Mucosa of gallbladder (tissue), 1 donor: ENCODE results near the gene STARD13. TPM values are rescaled to one million over a fixed set of nuclear protein-coding genes. Genes with fewer than 3 reads are reported as not detected.

Source experiments
- DNase-seq: peaks from one replicate; pipeline ENCODE4 v3.0.0-alpha.2; 2020; ENCODE audit warnings: low spot score
- total RNA-seq: library from RNA; stranded (reverse); gene quantifications from one replicate; pipeline ENCODE4 v1.2.1, GENCODE V29; 2021
- donor health status: DM: no; HTN: no; CAD: no.

The STARD13 gene
- total RNA-seq = 36.1 TPM

DNA sequence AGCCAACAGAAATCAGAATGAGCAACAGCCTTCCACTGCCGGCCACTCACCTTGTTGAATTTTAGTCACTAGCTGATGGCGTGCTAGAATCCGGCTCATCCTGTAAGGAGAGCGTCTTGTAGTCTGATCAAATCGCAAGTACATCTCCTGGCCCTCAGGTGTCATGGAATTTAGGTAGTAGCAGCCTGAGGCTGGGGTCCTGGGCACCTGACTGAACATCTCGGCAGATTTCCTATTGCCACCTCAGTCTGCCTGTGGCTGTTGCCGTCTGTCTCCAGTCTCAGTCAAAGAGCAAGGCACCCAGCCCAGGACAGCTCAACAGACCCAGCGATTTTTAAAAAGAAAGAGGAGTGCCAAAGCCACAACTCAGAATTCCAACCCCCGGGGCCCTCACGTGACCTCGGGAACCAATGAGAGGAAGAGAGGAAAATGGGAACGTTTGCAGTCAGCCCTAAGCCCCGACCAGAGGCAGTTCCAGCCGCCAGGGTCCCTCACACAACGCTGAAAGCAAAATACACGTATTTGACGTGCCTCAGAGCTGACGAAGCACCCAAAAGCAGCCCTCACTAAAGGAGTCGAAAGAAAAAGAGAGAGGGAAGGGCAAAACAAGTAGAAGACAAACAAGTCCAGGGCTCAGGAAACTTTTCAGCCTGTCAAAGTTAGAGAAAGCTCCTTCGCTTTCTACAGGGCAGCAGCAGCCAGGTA lies at the start of gene STARD13:
Gene STARD13 (minus strand): TSS at position 336 of the 705 bp plus-strand sequence. CDS start 117 bp downstream, at position 219.
- peak; percentile 95 for DNase-seq

DNA sequence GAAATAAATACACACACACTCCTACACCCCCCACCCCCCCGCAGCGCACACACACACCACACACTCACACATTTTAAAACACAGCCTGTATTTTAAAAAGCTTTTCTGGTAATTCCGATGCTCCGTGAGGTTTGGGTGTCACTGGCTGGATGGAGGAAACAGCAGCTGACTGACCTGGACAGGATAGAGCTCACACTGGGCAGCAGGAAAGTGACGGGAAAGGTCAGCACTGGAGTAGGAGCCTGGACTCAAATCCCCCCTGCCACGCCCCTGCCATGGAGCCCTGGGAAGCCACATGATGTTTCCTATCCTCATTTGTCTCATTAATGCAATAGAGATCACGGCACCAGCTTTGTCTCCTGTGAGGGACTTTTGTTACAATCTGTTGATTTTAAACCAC lies 49.3 kb upstream of the STARD13 start:
- no peak for DNase-seq

DNA sequence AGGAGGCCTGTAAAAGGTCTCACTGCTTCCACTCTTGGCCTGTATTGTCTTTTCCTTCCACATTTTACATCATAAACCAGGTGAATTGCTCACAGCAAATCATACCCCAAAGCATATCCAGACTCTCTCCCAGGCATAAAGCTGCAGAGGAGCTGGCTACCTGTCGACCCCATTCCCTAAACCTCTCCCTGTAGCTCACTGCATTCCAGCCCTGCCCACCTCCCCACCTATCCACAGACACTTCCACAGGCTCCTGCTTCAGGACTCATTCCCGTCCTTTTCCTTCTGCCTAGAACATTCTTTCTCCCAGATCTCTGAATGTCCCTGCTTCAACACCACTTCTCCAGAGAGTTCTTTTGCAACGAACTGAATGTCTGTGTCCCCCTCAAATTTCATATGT lies 46.4 kb upstream of the STARD13 start:
- DNase-seq = no peak

DNA sequence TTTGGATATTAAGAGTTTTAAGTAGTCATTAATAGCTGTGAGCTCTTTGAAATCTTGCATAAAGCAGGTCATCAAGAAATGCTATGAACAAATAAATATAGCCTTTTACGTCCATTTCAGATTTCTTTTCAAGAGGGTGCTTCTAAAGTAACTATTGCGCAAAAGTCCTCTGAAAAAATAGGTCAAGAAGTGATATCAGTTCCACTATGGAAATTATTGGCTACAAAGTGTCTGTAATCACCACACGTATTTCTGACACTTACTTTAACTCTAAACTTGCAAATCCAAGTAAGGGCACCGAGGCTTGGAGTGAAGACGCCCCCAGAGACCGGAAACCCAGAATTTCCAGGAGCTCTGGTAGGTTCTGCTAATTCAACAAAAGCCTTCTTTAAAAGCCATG lies 44.9 kb upstream of the STARD13 start:
- no peak for DNase-seq

DNA sequence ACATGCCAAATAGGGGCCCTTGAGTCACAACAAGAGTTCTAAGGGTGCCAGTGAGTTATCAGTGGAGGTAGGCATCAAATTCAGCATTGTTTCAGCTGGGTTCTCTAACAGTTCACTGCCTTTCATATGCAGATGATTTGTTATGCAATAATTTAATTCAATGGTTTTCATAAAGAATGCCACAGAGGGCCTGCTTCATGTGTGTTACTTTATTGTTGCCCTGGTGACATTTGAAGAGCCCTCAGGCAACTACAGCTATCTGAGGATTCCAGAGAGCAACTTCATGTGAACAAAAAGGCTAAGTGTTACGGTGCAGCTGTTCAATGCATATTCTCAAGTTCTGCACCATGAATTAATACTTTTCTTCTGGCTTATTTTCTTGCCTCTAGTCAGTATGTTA lies 43.1 kb upstream of the STARD13 start:
- DNase-seq = no peak

- DNase-seq = no peak
Measured at GRCh38 chr13:33326723-33327122, 41.2 kb upstream of the STARD13 start.

GRCh38 chr13:33326246-33326645 lies 40.7 kb upstream of the STARD13 start:
- DNase-seq = no peak

GRCh38 chr13:33323801-33324510 lies 38.4 kb upstream of the STARD13 start:
- DNase-seq = no peak

- DNase-seq = no peak
Measured at GRCh38 chr13:33322965-33323668, 37.6 kb upstream of the STARD13 start.

GRCh38 chr13:33322543-33322809 lies 36.9 kb upstream of the STARD13 start:
- DNase-seq = peak; percentile 64

DNA sequence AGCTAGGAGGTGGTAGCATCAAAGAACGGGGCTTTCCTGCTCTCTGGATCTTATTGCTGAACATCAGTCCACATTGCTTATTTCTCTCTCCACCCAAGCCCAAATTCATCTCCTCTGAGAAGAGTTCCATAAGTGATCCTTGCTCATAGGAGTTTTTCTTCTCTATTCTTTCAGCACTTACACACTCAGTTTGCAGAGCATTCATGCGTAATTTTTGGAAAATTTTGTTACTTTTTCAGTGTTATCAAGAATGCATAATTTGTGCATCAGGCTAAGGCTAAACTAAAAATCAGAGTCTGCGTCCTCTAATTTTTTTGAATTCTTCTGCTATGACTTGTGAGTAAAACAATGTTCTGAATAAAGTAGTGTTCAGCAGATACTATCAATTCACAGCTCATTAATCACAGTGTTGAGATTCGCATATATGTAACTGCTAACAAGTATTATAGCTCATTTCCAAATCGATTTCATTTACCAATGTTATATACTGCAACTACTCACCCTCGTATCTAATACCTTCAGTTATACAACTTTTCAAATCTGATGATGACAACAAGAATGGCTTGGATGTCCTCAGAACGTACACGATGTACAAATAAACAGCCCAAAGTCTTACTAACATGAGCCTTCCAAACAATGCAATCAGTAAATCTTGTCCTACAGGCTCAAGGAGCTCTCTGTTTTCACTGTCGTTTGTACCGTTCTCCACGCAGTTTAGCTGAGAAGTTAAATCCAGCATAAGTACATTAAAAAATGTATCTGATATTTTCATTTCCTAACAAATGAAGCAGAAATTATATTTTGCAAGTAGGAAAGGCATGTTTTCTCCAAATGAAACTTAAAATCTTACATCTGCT lies 36.4 kb upstream of the STARD13 start:
- DNase-seq = no peak

DNA sequence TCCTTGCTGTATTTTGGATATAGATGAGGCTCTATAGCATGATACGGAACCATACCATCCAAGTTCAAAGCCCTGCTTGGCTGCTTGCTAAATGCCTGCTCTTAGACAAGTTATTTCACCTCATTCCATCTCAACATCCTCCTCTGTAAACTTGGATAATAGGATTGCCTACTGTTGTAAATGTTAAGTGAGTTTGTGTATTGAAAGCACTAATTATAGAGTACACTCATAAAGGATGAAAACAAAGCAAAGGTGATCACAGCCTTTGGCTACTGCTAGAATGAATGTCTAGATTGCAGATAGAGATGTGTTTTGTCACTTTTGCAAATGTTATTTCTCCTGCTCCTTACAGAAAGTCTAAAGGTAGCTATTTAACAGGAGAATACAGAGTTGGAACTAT lies 34.3 kb upstream of the STARD13 start:
- no peak for DNase-seq

DNA sequence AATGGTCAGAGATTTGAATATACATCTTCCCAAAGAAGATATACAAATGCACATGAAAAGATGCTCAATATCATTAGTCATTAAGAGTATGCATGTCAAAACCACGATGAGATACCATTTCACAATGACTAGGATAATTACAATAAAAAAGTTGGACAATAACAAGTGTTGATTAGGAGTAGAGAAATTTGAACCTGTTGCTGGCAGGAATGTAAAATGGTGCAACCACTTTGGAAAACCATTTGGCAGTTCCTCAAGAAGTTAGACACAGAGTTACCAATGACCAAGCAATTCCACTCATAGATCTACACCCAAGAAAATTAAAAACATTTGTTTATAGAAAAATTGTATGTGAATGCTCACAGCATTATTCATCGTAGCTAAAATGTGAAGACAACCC lies 33.2 kb upstream of the STARD13 start:
- no peak for DNase-seq

- DNase-seq = no peak
Measured at GRCh38 chr13:33318037-33318436, 32.5 kb upstream of the STARD13 start.

DNA sequence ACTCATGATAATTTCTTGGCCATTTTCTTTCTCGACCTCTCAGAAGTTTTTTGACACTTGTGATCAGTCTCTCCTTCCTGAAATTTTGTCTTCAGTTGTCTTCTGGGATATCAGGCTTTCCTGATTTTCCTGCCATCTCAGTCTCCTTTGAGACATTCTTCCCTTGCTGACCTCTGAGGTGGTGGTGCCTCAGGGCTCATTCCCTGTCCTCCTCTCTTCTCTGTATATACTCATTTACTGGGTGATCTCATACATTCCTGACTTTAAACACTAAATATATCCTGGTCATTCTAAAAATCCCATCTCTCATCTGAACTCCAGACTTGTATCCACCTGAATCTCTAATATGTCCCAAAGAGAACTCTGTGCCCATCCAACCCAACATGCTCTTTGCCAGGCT lies 31.3 kb upstream of the STARD13 start:
- no peak for DNase-seq

GRCh38 chr13:33313504-33313903 lies 27.9 kb upstream of the STARD13 start:
- no peak for DNase-seq

DNA sequence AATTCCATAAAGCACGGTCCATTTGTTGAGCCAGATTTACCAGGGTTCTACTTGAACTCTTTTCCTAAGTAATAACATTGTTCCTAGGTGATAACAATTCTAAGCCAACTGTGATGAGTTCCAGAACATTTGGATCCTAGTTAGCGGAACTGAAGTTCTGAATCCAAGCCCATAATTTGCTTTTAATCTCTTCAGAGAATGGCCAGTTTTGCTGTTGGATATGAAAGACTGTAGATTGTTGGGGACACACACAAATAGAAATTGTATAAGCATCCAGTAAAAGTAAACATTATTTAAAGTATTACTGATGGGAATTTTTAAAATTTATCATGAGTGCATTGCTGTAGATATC lies 27.3 kb upstream of the STARD13 start:
- DNase-seq = no peak

- no peak for DNase-seq
Measured at GRCh38 chr13:33312150-33312860, 26.8 kb upstream of the STARD13 start.

GRCh38 chr13:33311040-33311439 lies 25.5 kb upstream of the STARD13 start:
- DNase-seq = no peak

- DNase-seq = no peak
Measured at GRCh38 chr13:33310245-33311038, 24.9 kb upstream of the STARD13 start.

DNA sequence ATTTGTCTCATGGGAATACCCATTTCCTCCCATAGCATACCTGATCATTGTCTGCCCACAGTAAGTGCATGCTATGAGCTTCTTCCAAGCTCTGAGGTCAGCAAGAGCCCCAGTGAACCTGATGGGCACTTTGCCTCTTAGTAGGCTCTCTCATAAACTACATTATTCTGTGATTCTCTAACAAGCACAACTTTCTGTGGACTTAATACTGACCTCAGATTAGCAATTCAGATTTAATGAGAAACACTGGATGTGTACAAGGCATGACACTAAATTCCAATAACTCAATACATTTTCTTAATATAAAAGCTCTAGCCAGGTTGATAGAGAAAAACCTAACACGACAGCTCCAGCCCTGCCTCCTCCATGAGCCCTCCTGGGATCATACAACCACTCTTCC lies 23.3 kb upstream of the STARD13 start:
- DNase-seq = no peak
